MCF 10A (cell line): ENCODE data around the gene MAST2. TPM values are rescaled to one million over a fixed set of nuclear protein-coding genes. Genes with fewer than 3 reads are reported as not detected.

Experiments
- BruUV-seq: library from RNA; stranded (reverse); fragments of 400-500 nt; replicated peaks from 2 replicates; lab custom pipeline; 2021; lab: Mats Ljungman, UMichigan
- CTCF ChIA-PET: fragments of 300-600 bp; sonication (Branson Sonifier 250); formaldehyde crosslinking; extraction: SDS; loops from one replicate; lab custom pipeline; 2021; ENCODE audit warnings: antibody characterized with exemption, inconsistent platforms; lab: Yijun Ruan, JAX
- POLR2A ChIA-PET: fragments of 300-600, 350-650 bp; sonication (Branson Sonifier 250); formaldehyde crosslinking; extraction: SDS; loops from one replicate; lab custom pipeline; 2020; ENCODE audit warnings: antibody characterized with exemption, inconsistent platforms; lab: Yijun Ruan, JAX
- DNase-seq: peaks from one replicate; pipeline ENCODE4 v3.0.0-alpha.2; 2018; ENCODE audit not compliant: unreplicated experiment
- H3K27ac Mint-ChIP-seq: one replicate; pipeline ENCODE4 v1.8.0; 2022; ENCODE audit warnings: mild to moderate bottlenecking, low read depth, mixed read lengths; ENCODE audit not compliant: unreplicated experiment
- H3K27me3 Mint-ChIP-seq: one replicate; pipeline ENCODE4 v1.8.0; 2022; ENCODE audit warnings: mixed read lengths; ENCODE audit not compliant: insufficient read depth, unreplicated experiment
- H3K36me3 Mint-ChIP-seq: one replicate; pipeline ENCODE4 v1.8.0; 2022; ENCODE audit warnings: mild to moderate bottlenecking, moderate library complexity, mixed read lengths; ENCODE audit not compliant: insufficient read depth, unreplicated experiment
- H3K4me1 Mint-ChIP-seq: one replicate; pipeline ENCODE4 v1.8.0; 2022; ENCODE audit warnings: mixed read lengths; ENCODE audit not compliant: insufficient read depth, unreplicated experiment
- H3K4me3 Mint-ChIP-seq: one replicate; pipeline ENCODE4 v1.8.0; 2022; ENCODE audit warnings: mild to moderate bottlenecking, moderate library complexity, mixed read lengths; ENCODE audit not compliant: unreplicated experiment
- H3K9me3 Mint-ChIP-seq: one replicate; pipeline ENCODE4 v1.8.0; 2022; ENCODE audit warnings: mixed read lengths; ENCODE audit not compliant: unreplicated experiment
- intact Hi-C: fragments of 100-400 bp; cut with micrococcal nuclease; formaldehyde crosslinking; loops from 2 replicates; pipeline ENCODE4 v1.14.1; 2022
- total RNA-seq: library from RNA; stranded (reverse); gene quantifications from 2 replicates; pipeline ENCODE4 v1.2.3, GENCODE V29; 2022
- TF ChIP-seq, protein P1 (sequence below): fragments of 200-600 bp; IDR thresholded peaks from one replicate; pipeline ENCODE4 v1.8.0; 2022; ENCODE audit warnings: antibody characterized with exemption, mild to moderate bottlenecking; ENCODE audit not compliant: unreplicated experiment

The MAST2 gene
- total RNA-seq, 1 experiment from 2014 or later: 33.3 TPM

- ChIA-PET POLR2A (interaction anchor here (0.6 kb wide), 1 partner anchor 1482 kb away, joined by 4 read pairs; no protein-coding TSS in a partner anchor), CTCF (no interaction called here)
- intact Hi-C loops: no loop called here
- Mint-ChIP-seq H3K36me3 (peaks cover 6% of the 10 kb centered on the region), H3K9me3 (no peaks in the 10 kb centered on the region), H3K27ac (no peak overlapping the region), H3K4me1 (no peaks in the 10 kb centered on the region), H3K4me3 (no peak overlapping the region), H3K27me3 (no peaks in the 10 kb centered on the region)
- TF ChIP-seq, protein P1, sequence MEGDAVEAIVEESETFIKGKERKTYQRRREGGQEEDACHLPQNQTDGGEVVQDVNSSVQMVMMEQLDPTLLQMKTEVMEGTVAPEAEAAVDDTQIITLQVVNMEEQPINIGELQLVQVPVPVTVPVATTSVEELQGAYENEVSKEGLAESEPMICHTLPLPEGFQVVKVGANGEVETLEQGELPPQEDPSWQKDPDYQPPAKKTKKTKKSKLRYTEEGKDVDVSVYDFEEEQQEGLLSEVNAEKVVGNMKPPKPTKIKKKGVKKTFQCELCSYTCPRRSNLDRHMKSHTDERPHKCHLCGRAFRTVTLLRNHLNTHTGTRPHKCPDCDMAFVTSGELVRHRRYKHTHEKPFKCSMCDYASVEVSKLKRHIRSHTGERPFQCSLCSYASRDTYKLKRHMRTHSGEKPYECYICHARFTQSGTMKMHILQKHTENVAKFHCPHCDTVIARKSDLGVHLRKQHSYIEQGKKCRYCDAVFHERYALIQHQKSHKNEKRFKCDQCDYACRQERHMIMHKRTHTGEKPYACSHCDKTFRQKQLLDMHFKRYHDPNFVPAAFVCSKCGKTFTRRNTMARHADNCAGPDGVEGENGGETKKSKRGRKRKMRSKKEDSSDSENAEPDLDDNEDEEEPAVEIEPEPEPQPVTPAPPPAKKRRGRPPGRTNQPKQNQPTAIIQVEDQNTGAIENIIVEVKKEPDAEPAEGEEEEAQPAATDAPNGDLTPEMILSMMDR: no peak
- peak; percentile 34 for DNase-seq
- BruUV-seq: no TSS peak
These were observed 17.4 kb downstream of the MAST2 start for GRCh38 chr1:45820788-45821187.

GRCh38 chr1:45822644-45823043 is 19.2 kb downstream of the MAST2 start:
- no peaks in the 10 kb centered on the region for H3K27me3 Mint-ChIP-seq
- intact Hi-C loops: no loop called here

GRCh38 chr1:45824607-45825006 is 21.2 kb downstream of the MAST2 start:
- no peak for DNase-seq
- H3K27me3 Mint-ChIP-seq: no peaks in the 10 kb centered on the region
- ChIA-PET CTCF (interaction anchor here (0.6 to 1.4 kb wide), 5 partner anchors 10 to 225 kb away, joined by 3 to 5 read pairs (median 4); no protein-coding TSS in a partner anchor), POLR2A (interaction anchor here (0.6 to 0.8 kb wide), 2 partner anchors 72 to 290 kb away, joined by 3 to 4 read pairs; no protein-coding TSS in a partner anchor)
- H3K4me1 Mint-ChIP-seq: no peaks in the 10 kb centered on the region
- H3K4me3 Mint-ChIP-seq: no peak overlapping the region
- intact Hi-C loops: no loop called here
- no peak overlapping the region for H3K27ac Mint-ChIP-seq
- peaks cover 18% of the 10 kb centered on the region for H3K36me3 Mint-ChIP-seq
- no TSS peak for BruUV-seq
- TF ChIP-seq, protein P1: no peak
- H3K9me3 Mint-ChIP-seq: no peaks in the 10 kb centered on the region

More at GRCh38 chr1:45822644-45823043, 19.2 kb downstream of the MAST2 start:
- no peak overlapping the region for H3K4me3 Mint-ChIP-seq
- no peak for DNase-seq
- ChIA-PET CTCF (no interaction called here), POLR2A (no interaction called here)
- H3K27ac Mint-ChIP-seq: no peak overlapping the region
- no peaks in the 10 kb centered on the region for H3K4me1 Mint-ChIP-seq
- peaks cover 12% of the 10 kb centered on the region for H3K36me3 Mint-ChIP-seq
- H3K9me3 Mint-ChIP-seq: no peaks in the 10 kb centered on the region
- TF ChIP-seq, protein P1: no peak
- BruUV-seq: no TSS peak

DNA sequence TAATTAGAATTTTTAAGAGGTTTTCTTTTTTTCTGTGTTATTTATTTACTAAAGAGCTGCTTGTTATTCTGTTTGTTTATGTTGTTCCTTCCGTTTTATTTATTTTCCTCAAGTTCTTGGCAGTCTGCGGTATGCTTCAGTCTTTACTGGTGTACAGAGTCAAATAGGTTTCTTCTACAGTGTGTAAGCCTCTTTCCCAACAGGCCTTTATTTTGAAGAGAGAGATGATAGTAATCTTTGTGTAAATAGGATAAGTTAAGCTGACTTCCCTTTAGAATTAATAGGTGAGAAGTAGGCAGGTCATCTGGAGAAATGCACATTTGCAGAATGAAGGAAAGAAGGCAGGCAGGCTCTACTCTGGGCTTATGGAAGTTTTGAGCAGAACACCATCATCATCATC is 23.8 kb downstream of the MAST2 start:
- POLR2A ChIA-PET: interaction anchor here (0.6 to 1.0 kb wide), 2 partner anchors 41 to 287 kb away, joined by 3 to 4 read pairs; no protein-coding TSS in a partner anchor
- TF ChIP-seq, protein P1: no peak
- Mint-ChIP-seq H3K36me3 (peaks cover 40% of the 10 kb centered on the region), H3K27ac (no peak overlapping the region), H3K4me3 (no peak overlapping the region), H3K27me3 (no peaks in the 10 kb centered on the region), H3K4me1 (no peaks in the 10 kb centered on the region), H3K9me3 (no peaks in the 10 kb centered on the region)
- BruUV-seq: no TSS peak
- CTCF ChIA-PET: no interaction called here
- intact Hi-C loops: no loop called here
- no peak for DNase-seq
